ENCODE measurements around the gene TOGARAM2.

DNA sequence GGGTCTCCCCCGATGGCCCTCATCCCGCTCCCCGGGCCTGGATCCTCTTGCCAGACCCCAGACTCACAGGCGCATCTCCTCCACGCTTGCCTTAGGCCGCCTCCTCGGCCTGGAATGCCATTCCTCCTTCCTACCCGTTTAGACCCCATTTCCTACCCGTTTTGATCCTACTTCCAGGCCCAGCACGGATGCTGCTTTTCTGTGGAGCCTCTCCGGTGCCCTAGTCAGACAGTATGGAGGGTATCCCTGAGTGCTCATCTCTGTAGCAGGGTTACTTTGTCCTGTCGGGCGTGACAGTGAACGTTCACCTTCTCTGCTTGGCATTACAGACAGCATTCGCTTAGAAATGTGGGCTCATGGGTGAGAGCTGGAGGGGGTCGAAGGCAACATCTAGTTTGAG is 9.3 kb downstream of the TOGARAM2 start:
- TF ChIP-seq, protein P1, sequence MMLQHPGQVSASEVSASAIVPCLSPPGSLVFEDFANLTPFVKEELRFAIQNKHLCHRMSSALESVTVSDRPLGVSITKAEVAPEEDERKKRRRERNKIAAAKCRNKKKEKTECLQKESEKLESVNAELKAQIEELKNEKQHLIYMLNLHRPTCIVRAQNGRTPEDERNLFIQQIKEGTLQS (IDR thresholded peaks at IDR 0.05): no peak
- TF ChIP-seq, protein P2, sequence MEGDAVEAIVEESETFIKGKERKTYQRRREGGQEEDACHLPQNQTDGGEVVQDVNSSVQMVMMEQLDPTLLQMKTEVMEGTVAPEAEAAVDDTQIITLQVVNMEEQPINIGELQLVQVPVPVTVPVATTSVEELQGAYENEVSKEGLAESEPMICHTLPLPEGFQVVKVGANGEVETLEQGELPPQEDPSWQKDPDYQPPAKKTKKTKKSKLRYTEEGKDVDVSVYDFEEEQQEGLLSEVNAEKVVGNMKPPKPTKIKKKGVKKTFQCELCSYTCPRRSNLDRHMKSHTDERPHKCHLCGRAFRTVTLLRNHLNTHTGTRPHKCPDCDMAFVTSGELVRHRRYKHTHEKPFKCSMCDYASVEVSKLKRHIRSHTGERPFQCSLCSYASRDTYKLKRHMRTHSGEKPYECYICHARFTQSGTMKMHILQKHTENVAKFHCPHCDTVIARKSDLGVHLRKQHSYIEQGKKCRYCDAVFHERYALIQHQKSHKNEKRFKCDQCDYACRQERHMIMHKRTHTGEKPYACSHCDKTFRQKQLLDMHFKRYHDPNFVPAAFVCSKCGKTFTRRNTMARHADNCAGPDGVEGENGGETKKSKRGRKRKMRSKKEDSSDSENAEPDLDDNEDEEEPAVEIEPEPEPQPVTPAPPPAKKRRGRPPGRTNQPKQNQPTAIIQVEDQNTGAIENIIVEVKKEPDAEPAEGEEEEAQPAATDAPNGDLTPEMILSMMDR (IDR thresholded peaks at IDR 0.05 in 2 of 3, conservative IDR thresholded peaks at IDR 0.05 in 1 of 3; ENCODE audit: borderline replicate concordance in 1 of 3, insufficient read depth in 1 of 3, low read depth in 2 of 3, low read length in 2 of 3): no peak
- TF ChIP-seq SIN3A (IDR thresholded peaks at IDR 0.05; ENCODE audit: low read depth) (no peak), POLR2A (IDR thresholded peaks at IDR 0.05; ENCODE audit: borderline replicate concordance, extremely low read depth, insufficient read depth, insufficient read length) (no peak), POLR2AphosphoS5 (IDR thresholded peaks at IDR 0.05; ENCODE audit: low read depth, low read length) (no peak), YY1 (IDR thresholded peaks at IDR 0.05; ENCODE audit: extremely low read depth, insufficient replicate concordance, low read depth, low read length) (no peak), EZH2phosphoT487 (IDR thresholded peaks at IDR 0.05; ENCODE audit: borderline replicate concordance) (no peak), JUND (IDR thresholded peaks at IDR 0.05) (no peak), SRF (IDR thresholded peaks at IDR 0.05; ENCODE audit: low read depth) (no peak), TCF7L2 (IDR thresholded peaks at IDR 0.05; ENCODE audit: borderline replicate concordance, extremely low read depth, insufficient read depth, insufficient read length) (no peak)
- TF ChIP-seq, protein P3, sequence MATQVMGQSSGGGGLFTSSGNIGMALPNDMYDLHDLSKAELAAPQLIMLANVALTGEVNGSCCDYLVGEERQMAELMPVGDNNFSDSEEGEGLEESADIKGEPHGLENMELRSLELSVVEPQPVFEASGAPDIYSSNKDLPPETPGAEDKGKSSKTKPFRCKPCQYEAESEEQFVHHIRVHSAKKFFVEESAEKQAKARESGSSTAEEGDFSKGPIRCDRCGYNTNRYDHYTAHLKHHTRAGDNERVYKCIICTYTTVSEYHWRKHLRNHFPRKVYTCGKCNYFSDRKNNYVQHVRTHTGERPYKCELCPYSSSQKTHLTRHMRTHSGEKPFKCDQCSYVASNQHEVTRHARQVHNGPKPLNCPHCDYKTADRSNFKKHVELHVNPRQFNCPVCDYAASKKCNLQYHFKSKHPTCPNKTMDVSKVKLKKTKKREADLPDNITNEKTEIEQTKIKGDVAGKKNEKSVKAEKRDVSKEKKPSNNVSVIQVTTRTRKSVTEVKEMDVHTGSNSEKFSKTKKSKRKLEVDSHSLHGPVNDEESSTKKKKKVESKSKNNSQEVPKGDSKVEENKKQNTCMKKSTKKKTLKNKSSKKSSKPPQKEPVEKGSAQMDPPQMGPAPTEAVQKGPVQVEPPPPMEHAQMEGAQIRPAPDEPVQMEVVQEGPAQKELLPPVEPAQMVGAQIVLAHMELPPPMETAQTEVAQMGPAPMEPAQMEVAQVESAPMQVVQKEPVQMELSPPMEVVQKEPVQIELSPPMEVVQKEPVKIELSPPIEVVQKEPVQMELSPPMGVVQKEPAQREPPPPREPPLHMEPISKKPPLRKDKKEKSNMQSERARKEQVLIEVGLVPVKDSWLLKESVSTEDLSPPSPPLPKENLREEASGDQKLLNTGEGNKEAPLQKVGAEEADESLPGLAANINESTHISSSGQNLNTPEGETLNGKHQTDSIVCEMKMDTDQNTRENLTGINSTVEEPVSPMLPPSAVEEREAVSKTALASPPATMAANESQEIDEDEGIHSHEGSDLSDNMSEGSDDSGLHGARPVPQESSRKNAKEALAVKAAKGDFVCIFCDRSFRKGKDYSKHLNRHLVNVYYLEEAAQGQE (IDR thresholded peaks at IDR 0.05; ENCODE audit: low read depth): no peak
